Loucy (cell line): ENCODE measurements around the gene ADAMTS8.

Experiments used
- EZH2phosphoT487 ChIP-seq: fragments of 200-600 bp; IDR thresholded peaks from 2 replicates; pipeline ENCODE4 v1.6.1; 2018; ENCODE audit warnings: antibody characterized with exemption, mild to moderate bottlenecking, moderate library complexity, borderline replicate concordance
- TF ChIP-seq, protein P1 (sequence below): fragments of 200-600 bp; sonication (generic); conservative IDR thresholded peaks from 2 replicates; pipeline ENCODE4 v1.5.1; 2014; ENCODE audit warnings: mild to moderate bottlenecking, antibody characterized with exemption, low read length

DNA sequence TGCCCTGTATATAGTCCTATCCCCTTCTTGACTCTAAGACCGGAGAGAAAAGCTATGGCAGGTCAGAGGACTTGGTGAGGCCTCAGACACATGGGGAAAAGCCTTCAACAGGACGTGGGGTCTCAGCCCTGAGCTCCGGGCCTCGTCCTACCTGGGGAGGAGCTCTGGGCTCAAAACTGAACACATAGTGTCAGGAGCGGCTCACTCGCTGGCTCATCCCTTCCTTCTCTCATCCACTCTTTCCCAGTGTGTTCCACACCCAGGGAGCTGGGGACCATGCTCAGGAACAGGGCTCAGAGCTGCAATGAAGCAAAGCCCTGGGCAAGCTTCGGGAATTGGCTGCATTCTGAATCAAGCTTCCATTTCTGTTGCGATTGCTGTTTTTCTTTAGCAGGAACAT is 34.5 kb upstream of the ADAMTS8 start:
- TF ChIP-seq, protein P1, sequence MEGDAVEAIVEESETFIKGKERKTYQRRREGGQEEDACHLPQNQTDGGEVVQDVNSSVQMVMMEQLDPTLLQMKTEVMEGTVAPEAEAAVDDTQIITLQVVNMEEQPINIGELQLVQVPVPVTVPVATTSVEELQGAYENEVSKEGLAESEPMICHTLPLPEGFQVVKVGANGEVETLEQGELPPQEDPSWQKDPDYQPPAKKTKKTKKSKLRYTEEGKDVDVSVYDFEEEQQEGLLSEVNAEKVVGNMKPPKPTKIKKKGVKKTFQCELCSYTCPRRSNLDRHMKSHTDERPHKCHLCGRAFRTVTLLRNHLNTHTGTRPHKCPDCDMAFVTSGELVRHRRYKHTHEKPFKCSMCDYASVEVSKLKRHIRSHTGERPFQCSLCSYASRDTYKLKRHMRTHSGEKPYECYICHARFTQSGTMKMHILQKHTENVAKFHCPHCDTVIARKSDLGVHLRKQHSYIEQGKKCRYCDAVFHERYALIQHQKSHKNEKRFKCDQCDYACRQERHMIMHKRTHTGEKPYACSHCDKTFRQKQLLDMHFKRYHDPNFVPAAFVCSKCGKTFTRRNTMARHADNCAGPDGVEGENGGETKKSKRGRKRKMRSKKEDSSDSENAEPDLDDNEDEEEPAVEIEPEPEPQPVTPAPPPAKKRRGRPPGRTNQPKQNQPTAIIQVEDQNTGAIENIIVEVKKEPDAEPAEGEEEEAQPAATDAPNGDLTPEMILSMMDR, result no peak
- TF ChIP-seq EZH2phosphoT487, result no peak
